Amygdala (tissue), 56 donors: ENCODE data around the gene IFNK.
"Not testable (repeated sequence)": the region's sequence is repeated elsewhere in the genome, so short reads cannot be mapped to it uniquely, and the experiment has no call there.

ENCODE experiments used
- DNase-seq, 56 donors: peaks; one replicate each; lab custom pipeline; 2025; lab: John Stamatoyannopoulos, UW

The IFNK gene

GRCh38 chr9:27524236-27524635 lies at the start of gene IFNK:
Gene IFNK, plus strand, starts transcription at chr9:27524290. Its CDS starts 47 bp downstream, at chr9:27524337.
- DNase-seq = no peak

GRCh38 chr9:27474305-27474704 lies 49.8 kb upstream of the IFNK start:
- no peak for DNase-seq

- DNase-seq = no peak
These were observed 49.0 kb upstream of the IFNK start for GRCh38 chr9:27475057-27475595.

GRCh38 chr9:27476870-27477515 lies 47.1 kb upstream of the IFNK start:
- DNase-seq = no peak

GRCh38 chr9:27478322-27478721 lies 45.8 kb upstream of the IFNK start:
- DNase-seq = no peak

GRCh38 chr9:27482709-27483108 lies 41.4 kb upstream of the IFNK start:
- no peak for DNase-seq

GRCh38 chr9:27483576-27483975 lies 40.5 kb upstream of the IFNK start:
- no peak for DNase-seq

- DNase-seq = no peak
These were observed 38.9 kb upstream of the IFNK start for GRCh38 chr9:27485158-27485557.

- DNase-seq = no peak
These were observed 36.9 kb upstream of the IFNK start for GRCh38 chr9:27487128-27487640.

GRCh38 chr9:27487927-27488326 lies 36.2 kb upstream of the IFNK start:
- no peak for DNase-seq

GRCh38 chr9:27489087-27489876 lies 34.8 kb upstream of the IFNK start:
- DNase-seq = no peak

- no peak for DNase-seq
These were observed 32.9 kb upstream of the IFNK start for GRCh38 chr9:27491154-27491553.

GRCh38 chr9:27495480-27496134 lies 28.5 kb upstream of the IFNK start:
- DNase-seq = no peak

GRCh38 chr9:27496135-27496504 lies 28.0 kb upstream of the IFNK start:
- DNase-seq = no peak

- DNase-seq = peak in 41 of 56 donors; percentile 4 to 64 (median 32)
These were observed 26.1 kb upstream of the IFNK start for GRCh38 chr9:27497883-27498417.

- DNase-seq = no peak
These were observed 24.6 kb upstream of the IFNK start for GRCh38 chr9:27499451-27499850.

GRCh38 chr9:27500902-27501301 lies 23.2 kb upstream of the IFNK start:
- DNase-seq = not testable (repeated sequence)

- no peak for DNase-seq
These were observed 20.5 kb upstream of the IFNK start for GRCh38 chr9:27503623-27504022.

- DNase-seq = no peak
These were observed 19.8 kb upstream of the IFNK start for GRCh38 chr9:27504259-27504658.

- DNase-seq = no peak
These were observed 18.3 kb upstream of the IFNK start for GRCh38 chr9:27505744-27506161.

GRCh38 chr9:27506981-27507380 lies 17.1 kb upstream of the IFNK start:
- DNase-seq = no peak
